Erythroblast (primary cell): Measurements from ENCODE around the gene MYO1C.

Experiments used
- GATA1 ChIP-seq: IDR thresholded peaks from 2 replicates; pipeline ENCODE4 v1.6.1; 2011; ENCODE audit warnings: low read depth, mild to moderate bottlenecking, control low read depth, low read length, moderate library complexity
- POLR2A ChIP-seq: IDR thresholded peaks from 2 replicates; pipeline ENCODE4 v1.6.1; 2011; ENCODE audit warnings: mild to moderate bottlenecking, low read length

GRCh38 chr17:1498869-1499268, 6.4 kb upstream of the MYO1C start:
- TF ChIP-seq POLR2A, result no peak
- TF ChIP-seq GATA1, result no peak
